WTC11 (cell line): ENCODE data around the gene PLIN4. TPM values are rescaled to one million over a fixed set of nuclear protein-coding genes. Genes with fewer than 3 reads are reported as not detected.

Source experiments
- ATAC-seq: fragments of 200-7000 bp; cut with Tn5 transposase; 2 replicates; pipeline ENCODE4 v1.10.0; 2021; ENCODE audit warnings: mild to moderate bottlenecking, moderate library complexity
- CTCF ChIA-PET: fragments of 300-600 bp; sonication (Branson Sonifier 250); formaldehyde crosslinking; loops from one replicate; lab custom pipeline; 2021; ENCODE audit warnings: antibody characterized with exemption; lab: Charles Lee
- POLR2A ChIA-PET: fragments of 350-600 bp; sonication (Branson Sonifier 250); formaldehyde crosslinking; loops from one replicate; lab custom pipeline; 2021; ENCODE audit warnings: antibody characterized with exemption; lab: Charles Lee
- DNase-seq: peaks from one replicate; pipeline ENCODE4 v3.0.0; 2021; ENCODE audit warnings: low spot score
- H3K27ac Mint-ChIP-seq: 2 replicates; pipeline ENCODE4 v1.8.0; 2021; ENCODE audit warnings: mixed read lengths
- H3K27me3 Mint-ChIP-seq: 2 replicates; pipeline ENCODE4 v1.8.0; 2021; ENCODE audit warnings: low read depth, mild to moderate bottlenecking, moderate library complexity, mixed read lengths
- H3K36me3 Mint-ChIP-seq: 2 replicates; pipeline ENCODE4 v1.8.0; 2021; ENCODE audit warnings: mixed read lengths
- H3K4me1 Mint-ChIP-seq: 2 replicates; pipeline ENCODE4 v1.8.0; 2022; ENCODE audit warnings: mixed read lengths
- H3K4me3 Mint-ChIP-seq: 2 replicates; pipeline ENCODE4 v1.8.0; 2021; ENCODE audit warnings: mild to moderate bottlenecking, moderate library complexity, mixed read lengths
- H3K9me3 Mint-ChIP-seq: 2 replicates; pipeline ENCODE4 v1.8.0; 2021; ENCODE audit warnings: mixed read lengths
- KAT7 ChIP-seq: sonication (generic); formaldehyde crosslinking; IDR thresholded peaks from 2 replicates; pipeline ENCODE4 v1.8.1; 2023; ENCODE audit warnings: missing genetic modification reagents, mild to moderate bottlenecking, borderline replicate concordance
- NFYB ChIP-seq: sonication (generic); formaldehyde crosslinking; conservative IDR thresholded peaks from 2 replicates; pipeline ENCODE4 v1.8.0; 2022; ENCODE audit warnings: low read depth, missing genetic modification reagents
- SP1 ChIP-seq: sonication (generic); formaldehyde crosslinking; conservative IDR thresholded peaks from 2 replicates; pipeline ENCODE4 v1.8.1; 2022; ENCODE audit warnings: missing genetic modification reagents
- TEAD1 ChIP-seq: sonication (generic); formaldehyde crosslinking; IDR thresholded peaks from 2 replicates; pipeline ENCODE4 v1.8.0; 2022; ENCODE audit warnings: mild to moderate bottlenecking, missing genetic modification reagents
- total RNA-seq: library from RNA; stranded (reverse); gene quantifications from 3 replicates; pipeline ENCODE4 v1.2.3, GENCODE V29; 2021
- TF ChIP-seq, protein P1 (sequence below): sonication (generic); formaldehyde crosslinking; conservative IDR thresholded peaks from 2 replicates; pipeline ENCODE4 v1.8.1; 2022; ENCODE audit warnings: mild to moderate bottlenecking, missing genetic modification reagents
- TF ChIP-seq, protein P2 (sequence below): sonication (generic); formaldehyde crosslinking; IDR thresholded peaks from 2 replicates; pipeline ENCODE4 v1.8.1; 2023; ENCODE audit warnings: mild to moderate bottlenecking, missing genetic modification reagents, borderline replicate concordance
- TF ChIP-seq, protein P3 (sequence below): sonication (generic); formaldehyde crosslinking; IDR thresholded peaks from 2 replicates; pipeline ENCODE4 v1.8.0; 2022; ENCODE audit warnings: mild to moderate bottlenecking, missing genetic modification reagents
- TF ChIP-seq, protein P4 (sequence below): sonication (generic); formaldehyde crosslinking; IDR thresholded peaks from 2 replicates; pipeline ENCODE4 v1.8.1; 2022; ENCODE audit warnings: missing genetic modification reagents, borderline replicate concordance
- TF ChIP-seq, protein P5 (sequence below): sonication (generic); formaldehyde crosslinking; IDR thresholded peaks from 2 replicates; pipeline ENCODE4 v1.8.0; 2023; ENCODE audit warnings: mild to moderate bottlenecking, missing genetic modification reagents
- TF ChIP-seq, protein P6 (sequence below): sonication (generic); formaldehyde crosslinking; IDR thresholded peaks from 2 replicates; pipeline ENCODE4 v1.8.1; 2022; ENCODE audit warnings: low read depth, missing genetic modification reagents, borderline replicate concordance
- TF ChIP-seq, protein P7 (sequence below): sonication (generic); formaldehyde crosslinking; IDR thresholded peaks from 2 replicates; pipeline ENCODE4 v1.8.1; 2023; ENCODE audit warnings: mild to moderate bottlenecking, missing genetic modification reagents, moderate library complexity

The PLIN4 gene
- total RNA-seq, 1 experiment from 2014 or later, result 0.35 TPM

DNA sequence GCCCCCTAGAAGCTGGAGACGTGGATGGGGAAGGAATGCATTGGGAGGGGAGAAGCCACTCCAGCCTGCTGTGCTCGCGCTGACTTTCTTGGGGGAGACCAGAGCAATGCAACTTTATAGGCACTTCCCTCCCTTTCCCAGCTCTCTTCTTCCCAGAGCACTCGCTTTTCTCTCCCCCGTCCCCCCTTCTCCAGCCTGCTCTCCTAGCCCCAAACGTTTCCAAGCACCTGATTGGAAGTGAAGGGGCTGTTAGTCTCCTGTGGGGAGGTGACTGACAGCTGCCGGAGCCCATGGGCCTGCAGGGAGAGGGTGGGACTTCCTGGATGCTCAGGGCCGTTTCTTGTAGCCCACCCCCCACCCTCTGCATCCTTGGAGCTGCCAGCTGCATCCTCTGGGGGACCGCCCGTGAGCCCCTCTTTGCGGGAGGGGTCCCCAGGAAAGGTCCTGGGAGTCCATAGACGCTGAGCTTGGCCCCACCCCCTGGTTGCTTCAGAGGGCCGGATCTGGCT, 43.7 kb downstream of the PLIN4 start:
- DNase-seq, result peak; percentile 83
- ChIA-PET CTCF (interaction anchor here (0.5 to 6.3 kb wide), 19 partner anchors 15 to 650 kb away, joined by 3 to 79 read pairs (median 4); partner anchors contain the start of gene SH3GL1), POLR2A (interaction anchor here (0.5 to 1.2 kb wide), 5 partner anchors 10 to 373 kb away, joined by 3 to 4 read pairs (median 3); partner anchors contain the start of gene UBXN6)
- Mint-ChIP-seq H3K4me3 (peak overlapping the region; percentile 85), H3K36me3 (peaks cover 18% of the 10 kb centered on the region), H3K27me3 (no peaks in the 10 kb centered on the region), H3K27ac (peak overlapping the region; percentile 95), H3K4me1 (peaks cover 10% of the 10 kb centered on the region), H3K9me3 (no peaks in the 10 kb centered on the region; the same call in 1 of the 2 replicates)
- peak; percentile 54 for ATAC-seq
- TF ChIP-seq, protein P1, sequence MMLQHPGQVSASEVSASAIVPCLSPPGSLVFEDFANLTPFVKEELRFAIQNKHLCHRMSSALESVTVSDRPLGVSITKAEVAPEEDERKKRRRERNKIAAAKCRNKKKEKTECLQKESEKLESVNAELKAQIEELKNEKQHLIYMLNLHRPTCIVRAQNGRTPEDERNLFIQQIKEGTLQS (CRISPR knock-in tag), result no peak
- peak; percentile 42; the same call in 1 of the 2 replicates for TF ChIP-seq SP1
- peak; percentile 92 for TF ChIP-seq NFYB (CRISPR knock-in tag)
- TF ChIP-seq, protein P2, sequence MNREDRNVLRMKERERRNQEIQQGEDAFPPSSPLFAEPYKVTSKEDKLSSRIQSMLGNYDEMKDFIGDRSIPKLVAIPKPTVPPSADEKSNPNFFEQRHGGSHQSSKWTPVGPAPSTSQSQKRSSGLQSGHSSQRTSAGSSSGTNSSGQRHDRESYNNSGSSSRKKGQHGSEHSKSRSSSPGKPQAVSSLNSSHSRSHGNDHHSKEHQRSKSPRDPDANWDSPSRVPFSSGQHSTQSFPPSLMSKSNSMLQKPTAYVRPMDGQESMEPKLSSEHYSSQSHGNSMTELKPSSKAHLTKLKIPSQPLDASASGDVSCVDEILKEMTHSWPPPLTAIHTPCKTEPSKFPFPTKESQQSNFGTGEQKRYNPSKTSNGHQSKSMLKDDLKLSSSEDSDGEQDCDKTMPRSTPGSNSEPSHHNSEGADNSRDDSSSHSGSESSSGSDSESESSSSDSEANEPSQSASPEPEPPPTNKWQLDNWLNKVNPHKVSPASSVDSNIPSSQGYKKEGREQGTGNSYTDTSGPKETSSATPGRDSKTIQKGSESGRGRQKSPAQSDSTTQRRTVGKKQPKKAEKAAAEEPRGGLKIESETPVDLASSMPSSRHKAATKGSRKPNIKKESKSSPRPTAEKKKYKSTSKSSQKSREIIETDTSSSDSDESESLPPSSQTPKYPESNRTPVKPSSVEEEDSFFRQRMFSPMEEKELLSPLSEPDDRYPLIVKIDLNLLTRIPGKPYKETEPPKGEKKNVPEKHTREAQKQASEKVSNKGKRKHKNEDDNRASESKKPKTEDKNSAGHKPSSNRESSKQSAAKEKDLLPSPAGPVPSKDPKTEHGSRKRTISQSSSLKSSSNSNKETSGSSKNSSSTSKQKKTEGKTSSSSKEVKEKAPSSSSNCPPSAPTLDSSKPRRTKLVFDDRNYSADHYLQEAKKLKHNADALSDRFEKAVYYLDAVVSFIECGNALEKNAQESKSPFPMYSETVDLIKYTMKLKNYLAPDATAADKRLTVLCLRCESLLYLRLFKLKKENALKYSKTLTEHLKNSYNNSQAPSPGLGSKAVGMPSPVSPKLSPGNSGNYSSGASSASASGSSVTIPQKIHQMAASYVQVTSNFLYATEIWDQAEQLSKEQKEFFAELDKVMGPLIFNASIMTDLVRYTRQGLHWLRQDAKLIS (CRISPR knock-in tag), result no peak
- TF ChIP-seq, protein P3, sequence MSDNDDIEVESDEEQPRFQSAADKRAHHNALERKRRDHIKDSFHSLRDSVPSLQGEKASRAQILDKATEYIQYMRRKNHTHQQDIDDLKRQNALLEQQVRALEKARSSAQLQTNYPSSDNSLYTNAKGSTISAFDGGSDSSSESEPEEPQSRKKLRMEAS (CRISPR knock-in tag), result 0 out of 2 replicates have a peak, but pooled peaks have one; percentile 11
- TF ChIP-seq, protein P4, sequence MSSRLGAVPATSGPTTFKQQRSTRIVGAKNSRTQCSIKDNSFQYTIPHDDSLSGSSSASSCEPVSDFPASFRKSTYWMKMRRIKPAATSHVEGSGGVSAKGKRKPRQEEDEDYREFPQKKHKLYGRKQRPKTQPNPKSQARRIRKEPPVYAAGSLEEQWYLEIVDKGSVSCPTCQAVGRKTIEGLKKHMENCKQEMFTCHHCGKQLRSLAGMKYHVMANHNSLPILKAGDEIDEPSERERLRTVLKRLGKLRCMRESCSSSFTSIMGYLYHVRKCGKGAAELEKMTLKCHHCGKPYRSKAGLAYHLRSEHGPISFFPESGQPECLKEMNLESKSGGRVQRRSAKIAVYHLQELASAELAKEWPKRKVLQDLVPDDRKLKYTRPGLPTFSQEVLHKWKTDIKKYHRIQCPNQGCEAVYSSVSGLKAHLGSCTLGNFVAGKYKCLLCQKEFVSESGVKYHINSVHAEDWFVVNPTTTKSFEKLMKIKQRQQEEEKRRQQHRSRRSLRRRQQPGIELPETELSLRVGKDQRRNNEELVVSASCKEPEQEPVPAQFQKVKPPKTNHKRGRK (CRISPR knock-in tag), result no peak
- TF ChIP-seq, protein P5, sequence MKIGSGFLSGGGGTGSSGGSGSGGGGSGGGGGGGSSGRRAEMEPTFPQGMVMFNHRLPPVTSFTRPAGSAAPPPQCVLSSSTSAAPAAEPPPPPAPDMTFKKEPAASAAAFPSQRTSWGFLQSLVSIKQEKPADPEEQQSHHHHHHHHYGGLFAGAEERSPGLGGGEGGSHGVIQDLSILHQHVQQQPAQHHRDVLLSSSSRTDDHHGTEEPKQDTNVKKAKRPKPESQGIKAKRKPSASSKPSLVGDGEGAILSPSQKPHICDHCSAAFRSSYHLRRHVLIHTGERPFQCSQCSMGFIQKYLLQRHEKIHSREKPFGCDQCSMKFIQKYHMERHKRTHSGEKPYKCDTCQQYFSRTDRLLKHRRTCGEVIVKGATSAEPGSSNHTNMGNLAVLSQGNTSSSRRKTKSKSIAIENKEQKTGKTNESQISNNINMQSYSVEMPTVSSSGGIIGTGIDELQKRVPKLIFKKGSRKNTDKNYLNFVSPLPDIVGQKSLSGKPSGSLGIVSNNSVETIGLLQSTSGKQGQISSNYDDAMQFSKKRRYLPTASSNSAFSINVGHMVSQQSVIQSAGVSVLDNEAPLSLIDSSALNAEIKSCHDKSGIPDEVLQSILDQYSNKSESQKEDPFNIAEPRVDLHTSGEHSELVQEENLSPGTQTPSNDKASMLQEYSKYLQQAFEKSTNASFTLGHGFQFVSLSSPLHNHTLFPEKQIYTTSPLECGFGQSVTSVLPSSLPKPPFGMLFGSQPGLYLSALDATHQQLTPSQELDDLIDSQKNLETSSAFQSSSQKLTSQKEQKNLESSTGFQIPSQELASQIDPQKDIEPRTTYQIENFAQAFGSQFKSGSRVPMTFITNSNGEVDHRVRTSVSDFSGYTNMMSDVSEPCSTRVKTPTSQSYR (CRISPR knock-in tag), result 0 out of 2 replicates have a peak, but pooled peaks have one; percentile 8
- TF ChIP-seq TEAD1, result 0 out of 2 replicates have a peak, but pooled peaks have one; percentile 8
- TF ChIP-seq KAT7 (CRISPR knock-in tag), result no peak

DNA sequence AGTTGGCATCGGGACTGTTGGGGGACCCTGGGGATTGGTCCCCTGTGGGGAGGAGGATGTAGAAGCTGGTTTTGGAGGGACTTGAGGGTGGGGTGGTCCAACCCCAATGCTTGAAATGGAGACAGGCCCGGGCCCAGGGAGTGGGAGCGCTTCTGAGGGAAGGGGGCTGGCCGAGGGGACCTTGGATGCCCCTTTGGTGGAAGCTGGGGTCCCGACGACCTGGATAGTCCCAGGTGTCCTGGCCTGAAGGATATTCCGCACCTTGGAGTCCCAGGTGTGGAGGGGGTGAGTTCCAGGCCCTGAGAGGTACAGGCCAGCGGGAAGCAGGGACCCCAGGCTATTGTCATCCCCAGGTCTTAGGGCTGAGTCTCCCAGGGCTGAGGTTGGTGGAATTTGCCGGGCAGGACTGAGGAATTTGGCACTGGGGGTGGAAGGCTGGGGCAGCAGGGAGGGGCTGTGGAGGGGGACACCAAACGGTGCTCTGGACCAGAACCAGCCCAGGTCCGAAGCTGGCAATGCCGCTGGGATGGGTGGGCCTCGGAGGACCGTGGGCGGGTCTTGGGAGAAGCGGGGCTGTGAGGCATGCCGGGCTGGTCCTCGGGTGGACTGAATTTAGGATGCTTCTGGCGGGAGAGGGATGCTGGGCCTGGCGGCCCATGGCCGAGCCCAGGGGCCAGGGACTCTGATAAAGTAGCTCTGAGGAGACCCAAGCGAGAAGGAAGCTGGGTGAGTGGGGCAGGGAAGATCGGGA, 44.3 kb downstream of the PLIN4 start:
- peak overlapping the region; percentile 85 for H3K4me3 Mint-ChIP-seq
- TF ChIP-seq, protein P4 (CRISPR knock-in tag), result no peak
- TF ChIP-seq, protein P6, sequence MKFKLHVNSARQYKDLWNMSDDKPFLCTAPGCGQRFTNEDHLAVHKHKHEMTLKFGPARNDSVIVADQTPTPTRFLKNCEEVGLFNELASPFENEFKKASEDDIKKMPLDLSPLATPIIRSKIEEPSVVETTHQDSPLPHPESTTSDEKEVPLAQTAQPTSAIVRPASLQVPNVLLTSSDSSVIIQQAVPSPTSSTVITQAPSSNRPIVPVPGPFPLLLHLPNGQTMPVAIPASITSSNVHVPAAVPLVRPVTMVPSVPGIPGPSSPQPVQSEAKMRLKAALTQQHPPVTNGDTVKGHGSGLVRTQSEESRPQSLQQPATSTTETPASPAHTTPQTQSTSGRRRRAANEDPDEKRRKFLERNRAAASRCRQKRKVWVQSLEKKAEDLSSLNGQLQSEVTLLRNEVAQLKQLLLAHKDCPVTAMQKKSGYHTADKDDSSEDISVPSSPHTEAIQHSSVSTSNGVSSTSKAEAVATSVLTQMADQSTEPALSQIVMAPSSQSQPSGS, result no peak
- TF ChIP-seq TEAD1, result 0 out of 2 replicates have a peak, but pooled peaks have one; percentile 1
- TF ChIP-seq, protein P7, sequence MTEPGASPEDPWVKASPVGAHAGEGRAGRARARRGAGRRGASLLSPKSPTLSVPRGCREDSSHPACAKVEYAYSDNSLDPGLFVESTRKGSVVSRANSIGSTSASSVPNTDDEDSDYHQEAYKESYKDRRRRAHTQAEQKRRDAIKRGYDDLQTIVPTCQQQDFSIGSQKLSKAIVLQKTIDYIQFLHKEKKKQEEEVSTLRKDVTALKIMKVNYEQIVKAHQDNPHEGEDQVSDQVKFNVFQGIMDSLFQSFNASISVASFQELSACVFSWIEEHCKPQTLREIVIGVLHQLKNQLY (CRISPR knock-in tag), result no peak
- H3K4me1 Mint-ChIP-seq, result peaks cover 10% of the 10 kb centered on the region
- CTCF ChIA-PET, result interaction anchor here (0.5 to 6.3 kb wide), 18 partner anchors 8 to 336 kb away, joined by 3 to 79 read pairs (median 4); partner anchors contain the start of gene SH3GL1
- no peak for ATAC-seq
- POLR2A ChIA-PET, result interaction anchor here (0.6 to 1.2 kb wide), 3 partner anchors 17 to 110 kb away, joined by 3 read pairs; partner anchors contain the start of gene UBXN6
- H3K36me3 Mint-ChIP-seq, result peaks cover 18% of the 10 kb centered on the region
- peak overlapping the region; percentile 95 for H3K27ac Mint-ChIP-seq
- no peaks in the 10 kb centered on the region; the same call in 1 of the 2 replicates for H3K9me3 Mint-ChIP-seq
- H3K27me3 Mint-ChIP-seq, result no peaks in the 10 kb centered on the region
- no peak for DNase-seq
